HEK293T (cell line): ENCODE results near the gene CAMK2A.

ENCODE experiments used
- CTCF ChIA-PET: fragments of 350-600 bp; formaldehyde crosslinking; extraction: SDS; loops from one replicate; lab custom pipeline; 2021; ENCODE audit warnings: antibody characterized with exemption, inconsistent platforms; lab: Yijun Ruan, JAX
- POLR2A ChIA-PET: fragments of 350-600 bp; formaldehyde crosslinking; extraction: SDS; loops from one replicate; lab custom pipeline; 2020; ENCODE audit warnings: antibody characterized with exemption, inconsistent platforms; lab: Yijun Ruan, JAX
- DNase-seq: peaks from one replicate; pipeline ENCODE4 v3.0.0; 2012; ENCODE audit warnings: mixed read lengths; ENCODE audit errors: extremely low spot score
- ARNT ChIP-seq: fragments of 450-650 bp; IDR thresholded peaks from 2 replicates; pipeline ENCODE4 v1.6.1; 2017; ENCODE audit warnings: mild to moderate bottlenecking
- BHLHE40 ChIP-seq: fragments of 450-650 bp; IDR thresholded peaks from 2 replicates; pipeline ENCODE4 v1.6.1; 2016; ENCODE audit warnings: mild to moderate bottlenecking, moderate library complexity, borderline replicate concordance
- CTBP1 ChIP-seq: fragments of 450-650 bp; IDR thresholded peaks from 2 replicates; pipeline ENCODE4 v1.6.1; 2016; ENCODE audit warnings: borderline replicate concordance
- ELF4 ChIP-seq: fragments of 450-650 bp; IDR thresholded peaks from 2 replicates; pipeline ENCODE4 v1.6.1; 2017; ENCODE audit warnings: antibody characterized with exemption
- FOXA1 ChIP-seq: fragments of 450-650 bp; IDR thresholded peaks from 2 replicates; pipeline ENCODE4 v1.6.1; 2016; ENCODE audit warnings: mild to moderate bottlenecking
- FOXK2 ChIP-seq: fragments of 450-650 bp; IDR thresholded peaks from 2 replicates; pipeline ENCODE4 v1.6.1; 2016; ENCODE audit warnings: mild to moderate bottlenecking
- FOXM1 ChIP-seq: fragments of 450-650 bp; IDR thresholded peaks from 2 replicates; pipeline ENCODE4 v1.6.1; 2017; ENCODE audit warnings: mild to moderate bottlenecking, borderline replicate concordance
- HDGF ChIP-seq: fragments of 450-650 bp; IDR thresholded peaks from 2 replicates; pipeline ENCODE4 v1.6.1; 2017; ENCODE audit warnings: antibody characterized with exemption, borderline replicate concordance
- L3MBTL2 ChIP-seq: fragments of 450-650 bp; conservative IDR thresholded peaks from 2 replicates; pipeline ENCODE4 v1.6.1; 2016; ENCODE audit warnings: mild to moderate bottlenecking
- LEF1 ChIP-seq: fragments of 450-650 bp; IDR thresholded peaks from 2 replicates; pipeline ENCODE4 v1.6.1; 2017; ENCODE audit warnings: mild to moderate bottlenecking, borderline replicate concordance
- NFRKB ChIP-seq: fragments of 450-650 bp; IDR thresholded peaks from 2 replicates; pipeline ENCODE4 v1.6.1; 2016; ENCODE audit warnings: mild to moderate bottlenecking, moderate library complexity
- PKNOX1 ChIP-seq: fragments of 450-650 bp; IDR thresholded peaks from 2 replicates; pipeline ENCODE4 v1.6.1; 2016
- SP1 ChIP-seq: fragments of 450-650 bp; IDR thresholded peaks from 2 replicates; pipeline ENCODE4 v1.6.1; 2017
- SUZ12 ChIP-seq: fragments of 450-650 bp; IDR thresholded peaks from 2 replicates; pipeline ENCODE4 v1.6.1; 2016; ENCODE audit warnings: mild to moderate bottlenecking
- TARDBP ChIP-seq: fragments of 450-650 bp; IDR thresholded peaks from 2 replicates; pipeline ENCODE4 v1.6.1; 2016
- ZNF384 ChIP-seq: fragments of 450-650 bp; IDR thresholded peaks from 2 replicates; pipeline ENCODE4 v1.6.1; 2016

CAMK2A gene

GRCh38 chr5:150255659-150256409 lies 33.7 kb downstream of the CAMK2A start:
- POLR2A ChIA-PET: no interaction called here
- no peak for DNase-seq
- CTCF ChIA-PET: interaction anchor here (0.7 to 1.0 kb wide), 2 partner anchors 9 to 26 kb away, joined by 3 read pairs; no protein-coding TSS in a partner anchor
- TF ChIP-seq BHLHE40 (no peak), ZNF384 (no peak), FOXK2 (no peak), L3MBTL2 (no peak), ARNT (no peak), LEF1 (no peak), TARDBP (no peak), FOXM1 (no peak)

- ChIA-PET CTCF (interaction anchor here (0.6 kb wide), 2 partner anchors 45 to 95 kb away, joined by 3 read pairs; no protein-coding TSS in a partner anchor), POLR2A (no interaction called here)
- no peak for DNase-seq
- TF ChIP-seq HDGF (no peak), BHLHE40 (no peak), L3MBTL2 (no peak), ARNT (no peak), FOXM1 (no peak), ELF4 (no peak), SP1 (no peak), PKNOX1 (no peak), SUZ12 (no peak), NFRKB (no peak), LEF1 (no peak), TARDBP (no peak), CTBP1 (no peak), ZNF384 (no peak), FOXK2 (no peak), FOXA1 (no peak)
Measured at GRCh38 chr5:150254774-150255173, 34.8 kb downstream of the CAMK2A start.

DNA sequence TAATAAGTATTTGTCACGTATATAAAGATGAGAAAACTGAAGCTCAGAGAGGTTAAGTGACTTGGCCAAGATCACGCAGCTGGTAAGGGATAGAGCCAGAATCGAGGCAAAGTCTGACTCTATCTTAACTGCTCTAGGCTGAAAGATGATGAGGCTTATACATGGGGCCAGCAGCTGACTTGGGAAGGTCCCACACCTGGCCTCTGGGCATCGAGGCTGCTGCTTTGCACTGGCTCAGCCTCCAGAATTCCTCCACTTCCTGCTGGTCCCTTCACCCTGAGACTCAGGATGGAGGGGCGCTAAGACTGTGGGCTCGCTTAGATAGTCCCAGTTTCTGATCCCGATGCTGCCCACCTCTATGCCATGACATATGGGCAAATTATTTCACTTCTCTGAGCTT lies 35.2 kb downstream of the CAMK2A start:
- POLR2A ChIA-PET: no interaction called here
- DNase-seq: no peak
- TF ChIP-seq FOXM1 (no peak), ELF4 (no peak), BHLHE40 (no peak), PKNOX1 (no peak), SP1 (no peak), FOXK2 (no peak), ZNF384 (no peak), ARNT (no peak), LEF1 (no peak), CTBP1 (no peak), SUZ12 (no peak), HDGF (no peak), NFRKB (no peak), FOXA1 (no peak), L3MBTL2 (no peak), TARDBP (no peak)
- CTCF ChIA-PET: interaction anchor here (0.6 kb wide), 2 partner anchors 45 to 95 kb away, joined by 3 read pairs; no protein-coding TSS in a partner anchor

GRCh38 chr5:150253416-150254208 lies 36.0 kb downstream of the CAMK2A start:
- POLR2A ChIA-PET: no interaction called here
- TF ChIP-seq ELF4 (no peak), L3MBTL2 (no peak), FOXK2 (no peak), TARDBP (no peak), HDGF (no peak), NFRKB (no peak), FOXA1 (no peak), SUZ12 (no peak), CTBP1 (no peak), BHLHE40 (no peak), FOXM1 (no peak), ARNT (no peak), LEF1 (no peak), SP1 (no peak), PKNOX1 (no peak), ZNF384 (no peak)
- CTCF ChIA-PET: no interaction called here

GRCh38 chr5:150252489-150252888 lies 37.1 kb downstream of the CAMK2A start:
- ChIA-PET POLR2A (no interaction called here), CTCF (no interaction called here)
- TF ChIP-seq HDGF: no peak
- TF ChIP-seq LEF1: no peak
- TF ChIP-seq SUZ12: no peak
- DNase-seq: no peak

More at GRCh38 chr5:150253416-150254208, 36.0 kb downstream of the CAMK2A start:
- DNase-seq: no peak

GRCh38 chr5:150251504-150251903 lies 38.1 kb downstream of the CAMK2A start:
- TF ChIP-seq LEF1: no peak
- no peak for TF ChIP-seq TARDBP
- no peak for TF ChIP-seq L3MBTL2
- no peak for TF ChIP-seq SP1
- TF ChIP-seq ZNF384: no peak
- POLR2A ChIA-PET: no interaction called here
- CTCF ChIA-PET: no interaction called here
- DNase-seq: no peak
